ENCODE data around the gene YBX2.

The YBX2 gene

DNA sequence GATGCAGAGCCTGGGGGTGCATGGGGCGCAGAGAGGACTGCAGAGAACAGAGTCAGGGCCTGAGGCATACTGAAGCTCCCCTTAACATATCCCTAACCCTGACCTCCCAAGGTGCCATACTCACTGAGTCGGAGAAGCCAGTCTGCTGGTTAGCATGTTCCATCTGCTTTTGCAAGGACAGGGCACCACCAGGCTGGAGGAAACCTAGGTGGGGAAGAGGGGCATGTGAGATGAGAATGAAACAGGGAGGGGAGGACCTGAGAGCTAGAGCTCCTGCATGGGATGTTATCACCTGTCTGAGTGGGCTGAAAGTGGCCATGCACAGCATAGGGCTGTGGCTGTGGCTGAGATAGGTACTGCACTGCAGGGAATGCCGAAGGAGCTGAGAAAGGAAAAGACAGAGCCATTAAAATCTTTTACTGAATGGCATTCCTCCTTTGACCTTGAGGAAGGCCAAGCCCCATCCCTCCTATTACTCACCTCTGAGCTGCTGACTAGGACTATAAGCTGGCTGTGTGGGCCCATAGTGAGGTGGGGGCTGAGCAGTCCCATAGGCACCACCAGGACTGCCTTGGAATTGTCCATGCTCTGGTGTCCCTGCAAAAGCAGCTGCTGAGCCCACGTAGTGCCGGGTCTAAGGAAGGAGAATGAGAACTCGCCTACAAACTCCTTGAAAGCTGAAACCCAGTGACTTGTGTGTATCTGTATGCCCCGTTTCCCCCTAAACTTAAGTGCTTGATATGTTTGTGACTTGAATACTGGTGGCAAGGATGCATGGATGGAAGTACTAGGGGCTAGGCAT lies 18.9 kb upstream of the YBX2 start:
- H3K27me3 ChIP-seq (replicated peaks; ENCODE audit: control insufficient read depth, insufficient read depth, low read length) = no peaks in the 10 kb centered on the region
- TF ChIP-seq, protein P1, sequence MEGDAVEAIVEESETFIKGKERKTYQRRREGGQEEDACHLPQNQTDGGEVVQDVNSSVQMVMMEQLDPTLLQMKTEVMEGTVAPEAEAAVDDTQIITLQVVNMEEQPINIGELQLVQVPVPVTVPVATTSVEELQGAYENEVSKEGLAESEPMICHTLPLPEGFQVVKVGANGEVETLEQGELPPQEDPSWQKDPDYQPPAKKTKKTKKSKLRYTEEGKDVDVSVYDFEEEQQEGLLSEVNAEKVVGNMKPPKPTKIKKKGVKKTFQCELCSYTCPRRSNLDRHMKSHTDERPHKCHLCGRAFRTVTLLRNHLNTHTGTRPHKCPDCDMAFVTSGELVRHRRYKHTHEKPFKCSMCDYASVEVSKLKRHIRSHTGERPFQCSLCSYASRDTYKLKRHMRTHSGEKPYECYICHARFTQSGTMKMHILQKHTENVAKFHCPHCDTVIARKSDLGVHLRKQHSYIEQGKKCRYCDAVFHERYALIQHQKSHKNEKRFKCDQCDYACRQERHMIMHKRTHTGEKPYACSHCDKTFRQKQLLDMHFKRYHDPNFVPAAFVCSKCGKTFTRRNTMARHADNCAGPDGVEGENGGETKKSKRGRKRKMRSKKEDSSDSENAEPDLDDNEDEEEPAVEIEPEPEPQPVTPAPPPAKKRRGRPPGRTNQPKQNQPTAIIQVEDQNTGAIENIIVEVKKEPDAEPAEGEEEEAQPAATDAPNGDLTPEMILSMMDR (IDR thresholded peaks at IDR 0.05; ENCODE audit: insufficient read depth, low read length, poor library complexity, severe bottlenecking) = no peak
- no peak overlapping the region for H3K4me3 ChIP-seq (replicated peaks; ENCODE audit: low read depth, low read length)
- DNase-seq (ENCODE audit: extremely low read depth, insufficient read length) = no peak
- peaks cover 47% of the 10 kb centered on the region for H3K36me3 ChIP-seq (ENCODE audit: control insufficient read depth, insufficient read depth, low read length)

DNA sequence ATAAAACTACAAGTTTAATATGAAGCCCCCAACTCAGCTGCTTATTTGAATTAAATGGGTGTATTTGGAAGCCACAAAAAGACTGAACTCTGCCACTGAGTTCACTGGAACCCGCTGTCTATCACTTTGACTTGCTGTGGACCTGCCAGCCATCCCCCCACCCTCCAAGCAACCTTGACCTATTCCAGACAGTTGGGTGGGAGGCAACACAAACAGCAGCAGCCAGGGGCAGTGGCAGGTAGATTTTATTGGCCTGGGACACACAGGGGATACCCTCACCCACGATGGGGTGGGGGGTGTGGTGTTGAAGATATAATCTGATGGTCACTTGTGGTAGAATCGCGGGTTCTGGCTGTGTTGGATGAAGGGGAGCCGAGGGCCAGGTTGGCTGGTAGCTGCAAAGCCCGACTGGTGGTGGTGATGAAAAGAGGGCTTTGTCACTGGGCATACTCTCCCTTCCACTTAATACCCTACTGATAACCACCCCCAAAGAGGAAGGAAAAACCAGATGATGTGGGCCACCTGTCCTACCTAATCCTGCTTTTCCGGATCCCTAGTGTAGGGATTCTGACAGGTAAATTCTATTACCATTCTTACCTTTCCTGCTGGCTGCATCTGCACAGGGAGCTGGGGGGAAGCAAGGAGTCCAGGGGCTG lies 18.1 kb upstream of the YBX2 start:
- H3K27me3 ChIP-seq (replicated peaks; ENCODE audit: control insufficient read depth, insufficient read depth, low read length) = no peaks in the 10 kb centered on the region
- no peak for DNase-seq (ENCODE audit: extremely low read depth, insufficient read length)
- H3K4me3 ChIP-seq (replicated peaks; ENCODE audit: low read depth, low read length) = no peak overlapping the region
- TF ChIP-seq, protein P1 (IDR thresholded peaks at IDR 0.05; ENCODE audit: insufficient read depth, low read length, poor library complexity, severe bottlenecking) = no peak
- H3K36me3 ChIP-seq (ENCODE audit: control insufficient read depth, insufficient read depth, low read length) = peaks cover 45% of the 10 kb centered on the region

- peaks cover 41% of the 10 kb centered on the region for H3K36me3 ChIP-seq (ENCODE audit: control insufficient read depth, insufficient read depth, low read length)
- no peak for DNase-seq (ENCODE audit: extremely low read depth, insufficient read length)
- TF ChIP-seq, protein P1 (IDR thresholded peaks at IDR 0.05; ENCODE audit: insufficient read depth, low read length, poor library complexity, severe bottlenecking) = no peak
- no peak overlapping the region for H3K4me3 ChIP-seq (replicated peaks; ENCODE audit: low read depth, low read length)
- no peaks in the 10 kb centered on the region for H3K27me3 ChIP-seq (replicated peaks; ENCODE audit: control insufficient read depth, insufficient read depth, low read length)
Measured at GRCh38 chr17:7311110-7311705, 16.8 kb upstream of the YBX2 start.

GRCh38 chr17:7309628-7310027 lies 15.2 kb upstream of the YBX2 start:
- H3K36me3 ChIP-seq (ENCODE audit: control insufficient read depth, insufficient read depth, low read length) = peaks cover 38% of the 10 kb centered on the region
- no peaks in the 10 kb centered on the region for H3K27me3 ChIP-seq (replicated peaks; ENCODE audit: control insufficient read depth, insufficient read depth, low read length)
- TF ChIP-seq, protein P1 (IDR thresholded peaks at IDR 0.05; ENCODE audit: insufficient read depth, low read length, poor library complexity, severe bottlenecking) = no peak
- DNase-seq (ENCODE audit: extremely low read depth, insufficient read length) = no peak
- H3K4me3 ChIP-seq (replicated peaks; ENCODE audit: low read depth, low read length) = peak overlapping the region; percentile 96

GRCh38 chr17:7308625-7309433 lies 14.4 kb upstream of the YBX2 start:
- Histone ChIP-seq H3K36me3 (ENCODE audit: control insufficient read depth, insufficient read depth, low read length) (peaks cover 36% of the 10 kb centered on the region), H3K4me3 (replicated peaks; ENCODE audit: low read depth, low read length) (peak overlapping the region; percentile 96), H3K27me3 (replicated peaks; ENCODE audit: control insufficient read depth, insufficient read depth, low read length) (no peaks in the 10 kb centered on the region)
- DNase-seq (ENCODE audit: extremely low read depth, insufficient read length) = peak; percentile 80
- TF ChIP-seq, protein P1 (IDR thresholded peaks at IDR 0.05; ENCODE audit: insufficient read depth, low read length, poor library complexity, severe bottlenecking) = no peak
